ENCODE measurements around the gene TTLL12. TPM values are rescaled to one million over a fixed set of nuclear protein-coding genes. Genes with fewer than 3 reads are reported as not detected.
A peak's percentile ranks its signal among the peaks of the same experiment; 100 is the strongest.

The TTLL12 gene
- total RNA-seq, 1 experiment from 2014 or later, result 100 TPM

- no peak for TF ChIP-seq ZNF274 (IDR thresholded peaks at IDR 0.05; ENCODE audit: low read depth, low read length)
- no peak for TF ChIP-seq ELF1 (IDR thresholded peaks at IDR 0.05; ENCODE audit: borderline replicate concordance, low read depth)
- no peak for TF ChIP-seq YY1 (IDR thresholded peaks at IDR 0.05; ENCODE audit: extremely low read depth, insufficient replicate concordance, low read depth, low read length)
- no peak for TF ChIP-seq ATF3 (IDR thresholded peaks at IDR 0.05)
- TF ChIP-seq SRF (IDR thresholded peaks at IDR 0.05; ENCODE audit: low read depth), result no peak
- no peak for TF ChIP-seq MAX (IDR thresholded peaks at IDR 0.05)
- TF ChIP-seq POLR2AphosphoS5 (IDR thresholded peaks at IDR 0.05; ENCODE audit: low read depth, low read length), result no peak
- no peak for TF ChIP-seq TCF7L2 (IDR thresholded peaks at IDR 0.05; ENCODE audit: borderline replicate concordance, extremely low read depth, insufficient read depth, insufficient read length)
- TF ChIP-seq FOSL1 (IDR thresholded peaks at IDR 0.05; ENCODE audit: low read depth), result no peak
These were observed 30.5 kb downstream of the TTLL12 start (continued) for GRCh38 chr22:43156413-43156812.

GRCh38 chr22:43155789-43156188 is 31.1 kb downstream of the TTLL12 start:
- ChIA-PET RAD21 (ENCODE audit: low non-redundant PET in 1 of 2, low total read pairs in 2 of 2, uncharacterized antibody in 2 of 2, unreplicated experiment in 2 of 2) (no interaction called here), CTCF (no interaction called here), POLR2A (no interaction called here)
- Histone ChIP-seq H3K27me3 (ENCODE audit: insufficient read depth, low read length) (no peaks in the 10 kb centered on the region), H3K9ac (ENCODE audit: low read length) (no peak overlapping the region), H3K4me2 (ENCODE audit: low read length) (peak overlapping the region; percentile 27; the same call in 1 of the 2 replicates), H3K4me1 (ENCODE audit: control insufficient read depth in 1 of 2, insufficient read depth in 2 of 2, low read length in 2 of 2) (peaks cover 9 to 42% of the 10 kb centered on the region in 2 experiments), H3K79me2 (ENCODE audit: insufficient read depth, low read length) (peaks cover 59% of the 10 kb centered on the region), H4K20me1 (ENCODE audit: insufficient read depth) (no peaks in the 10 kb centered on the region), H3K27ac (ENCODE audit: low read depth, low read length) (no peak overlapping the region), H3K9me3 (ENCODE audit: control insufficient read depth in 1 of 2, insufficient read depth in 1 of 2, low read depth in 1 of 2, low read length in 2 of 2) (no peaks in the 10 kb centered on the region), H2AFZ (ENCODE audit: low read depth, low read length, poor library complexity, severe bottlenecking) (no peak overlapping the region), H3K4me3 (replicated peaks in 1 of 2; ENCODE audit: low read depth in 1 of 2, low read length in 2 of 2) (no peak overlapping the region), H3K36me3 (ENCODE audit: control insufficient read depth in 1 of 2, insufficient read depth in 2 of 2, low read length in 2 of 2) (peaks cover 0 to 3% of the 10 kb centered on the region in 2 experiments; a peak in 3 of 4 replicates), H3K9me2 (ENCODE audit: insufficient read depth) (no peaks in the 10 kb centered on the region)
- intact Hi-C loops (cut with micrococcal nuclease), result no loop called here
- DNase-seq (ENCODE audit: low read depth, low spot score), result no peak
- no peak for ATAC-seq
- BruUV-seq (replicated peaks), result no TSS peak
- TF ChIP-seq MAX (IDR thresholded peaks at IDR 0.05) (no peak), SIN3A (IDR thresholded peaks at IDR 0.05; ENCODE audit: low read depth) (no peak), EZH2 (IDR thresholded peaks at IDR 0.05) (no peak), ELF1 (IDR thresholded peaks at IDR 0.05; ENCODE audit: borderline replicate concordance, low read depth) (no peak), REST (IDR thresholded peaks at IDR 0.05; ENCODE audit: low read depth) (no peak), EGR1 (IDR thresholded peaks at IDR 0.05; ENCODE audit: low read depth) (no peak), ATF3 (IDR thresholded peaks at IDR 0.05) (no peak), ZNF274 (IDR thresholded peaks at IDR 0.05; ENCODE audit: low read depth, low read length) (no peak), SRF (IDR thresholded peaks at IDR 0.05; ENCODE audit: low read depth) (no peak), POLR2A (IDR thresholded peaks at IDR 0.05; ENCODE audit: borderline replicate concordance, extremely low read depth, insufficient read depth, insufficient read length) (no peak), ZFX (IDR thresholded peaks at IDR 0.05) (no peak), CBX3 (IDR thresholded peaks at IDR 0.05; ENCODE audit: low read depth) (no peak), POLR2AphosphoS5 (IDR thresholded peaks at IDR 0.05; ENCODE audit: low read depth, low read length) (no peak), ZBTB33 (IDR thresholded peaks at IDR 0.05; ENCODE audit: extremely low read depth, insufficient replicate concordance, low read length) (no peak), CEBPB (IDR thresholded peaks at IDR 0.05; ENCODE audit: low read depth) (no peak), SP1 (IDR thresholded peaks at IDR 0.05; ENCODE audit: low read depth) (no peak), EZH2phosphoT487 (IDR thresholded peaks at IDR 0.05; ENCODE audit: borderline replicate concordance) (no peak)

Data from HCT116 (cell line).